DOHH2 (cell line): ENCODE measurements around the gene MAML2.

Experiments used
- EZH2phosphoT487 ChIP-seq: fragments of 200-600 bp; sonication (generic); IDR thresholded peaks from 2 replicates; pipeline ENCODE4 v1.6.1; 2017; ENCODE audit warnings: borderline replicate concordance, mild to moderate bottlenecking, antibody characterized with exemption, low read length, moderate library complexity, mixed read lengths
- TF ChIP-seq, protein P1 (sequence below): fragments of 200-600 bp; sonication (generic); IDR thresholded peaks from one replicate; pipeline ENCODE4 v1.5.1; 2014; ENCODE audit warnings: antibody characterized with exemption, mild to moderate bottlenecking, low read depth, low read length; ENCODE audit not compliant: poor library complexity, severe bottlenecking

DNA sequence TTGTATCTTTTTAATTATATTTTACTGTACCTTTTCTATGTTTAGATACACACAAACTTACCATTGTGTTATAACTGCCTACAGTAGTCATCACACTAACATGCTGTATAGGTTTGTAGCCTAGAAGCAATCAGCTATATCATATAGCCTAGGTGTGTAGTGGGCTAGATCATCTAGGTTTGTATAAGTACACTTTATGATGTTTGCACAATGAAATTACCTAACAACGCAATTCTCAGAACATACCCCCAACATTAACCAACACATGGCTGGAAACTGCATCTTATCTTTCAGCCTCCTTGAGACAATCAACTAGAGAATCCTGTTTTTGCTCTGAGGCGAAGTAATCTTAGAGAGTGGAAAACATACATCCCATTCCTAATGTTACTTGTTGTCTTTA is 358.9 kb downstream of the MAML2 start:
- TF ChIP-seq, protein P1, sequence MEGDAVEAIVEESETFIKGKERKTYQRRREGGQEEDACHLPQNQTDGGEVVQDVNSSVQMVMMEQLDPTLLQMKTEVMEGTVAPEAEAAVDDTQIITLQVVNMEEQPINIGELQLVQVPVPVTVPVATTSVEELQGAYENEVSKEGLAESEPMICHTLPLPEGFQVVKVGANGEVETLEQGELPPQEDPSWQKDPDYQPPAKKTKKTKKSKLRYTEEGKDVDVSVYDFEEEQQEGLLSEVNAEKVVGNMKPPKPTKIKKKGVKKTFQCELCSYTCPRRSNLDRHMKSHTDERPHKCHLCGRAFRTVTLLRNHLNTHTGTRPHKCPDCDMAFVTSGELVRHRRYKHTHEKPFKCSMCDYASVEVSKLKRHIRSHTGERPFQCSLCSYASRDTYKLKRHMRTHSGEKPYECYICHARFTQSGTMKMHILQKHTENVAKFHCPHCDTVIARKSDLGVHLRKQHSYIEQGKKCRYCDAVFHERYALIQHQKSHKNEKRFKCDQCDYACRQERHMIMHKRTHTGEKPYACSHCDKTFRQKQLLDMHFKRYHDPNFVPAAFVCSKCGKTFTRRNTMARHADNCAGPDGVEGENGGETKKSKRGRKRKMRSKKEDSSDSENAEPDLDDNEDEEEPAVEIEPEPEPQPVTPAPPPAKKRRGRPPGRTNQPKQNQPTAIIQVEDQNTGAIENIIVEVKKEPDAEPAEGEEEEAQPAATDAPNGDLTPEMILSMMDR: no peak
- TF ChIP-seq EZH2phosphoT487: no peak
